ENCODE results near the gene MMAA.

DNA sequence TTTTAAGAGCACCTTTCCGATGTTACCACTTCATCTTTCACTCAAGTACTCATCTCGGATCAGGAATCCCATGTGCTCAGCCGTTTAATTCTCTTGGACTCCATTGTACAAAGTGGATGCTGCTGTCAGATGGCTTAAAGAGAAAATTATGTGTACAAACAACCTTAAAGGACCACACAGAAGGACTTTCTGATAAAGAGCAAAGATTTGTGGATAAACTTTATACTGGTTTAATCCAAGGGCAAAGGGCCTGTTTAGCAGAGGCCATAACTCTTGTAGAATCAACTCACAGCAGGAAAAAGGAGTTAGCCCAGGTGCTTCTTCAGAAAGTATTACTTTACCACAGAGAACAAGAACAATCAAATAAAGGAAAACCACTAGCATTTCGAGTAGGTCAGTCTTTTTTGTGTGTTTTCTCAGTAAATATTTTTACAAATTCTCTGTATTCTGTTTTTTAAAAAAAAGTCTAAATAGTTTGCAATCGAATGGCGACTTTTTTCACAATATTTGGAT is 20.1 kb downstream of the MMAA start:
- TF ChIP-seq POLR2A (IDR thresholded peaks at IDR 0.05), result no peak
- TF ChIP-seq, protein P1, sequence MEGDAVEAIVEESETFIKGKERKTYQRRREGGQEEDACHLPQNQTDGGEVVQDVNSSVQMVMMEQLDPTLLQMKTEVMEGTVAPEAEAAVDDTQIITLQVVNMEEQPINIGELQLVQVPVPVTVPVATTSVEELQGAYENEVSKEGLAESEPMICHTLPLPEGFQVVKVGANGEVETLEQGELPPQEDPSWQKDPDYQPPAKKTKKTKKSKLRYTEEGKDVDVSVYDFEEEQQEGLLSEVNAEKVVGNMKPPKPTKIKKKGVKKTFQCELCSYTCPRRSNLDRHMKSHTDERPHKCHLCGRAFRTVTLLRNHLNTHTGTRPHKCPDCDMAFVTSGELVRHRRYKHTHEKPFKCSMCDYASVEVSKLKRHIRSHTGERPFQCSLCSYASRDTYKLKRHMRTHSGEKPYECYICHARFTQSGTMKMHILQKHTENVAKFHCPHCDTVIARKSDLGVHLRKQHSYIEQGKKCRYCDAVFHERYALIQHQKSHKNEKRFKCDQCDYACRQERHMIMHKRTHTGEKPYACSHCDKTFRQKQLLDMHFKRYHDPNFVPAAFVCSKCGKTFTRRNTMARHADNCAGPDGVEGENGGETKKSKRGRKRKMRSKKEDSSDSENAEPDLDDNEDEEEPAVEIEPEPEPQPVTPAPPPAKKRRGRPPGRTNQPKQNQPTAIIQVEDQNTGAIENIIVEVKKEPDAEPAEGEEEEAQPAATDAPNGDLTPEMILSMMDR (IDR thresholded peaks at IDR 0.05), result no peak
